ENCODE results near the gene ARL8A. TPM values are rescaled to one million over a fixed set of nuclear protein-coding genes. Genes with fewer than 3 reads are reported as not detected.

The ARL8A gene
- total and polyA plus RNA-seq, 2 experiments from 2014 or later: 32.5 to 33.9 TPM

DNA sequence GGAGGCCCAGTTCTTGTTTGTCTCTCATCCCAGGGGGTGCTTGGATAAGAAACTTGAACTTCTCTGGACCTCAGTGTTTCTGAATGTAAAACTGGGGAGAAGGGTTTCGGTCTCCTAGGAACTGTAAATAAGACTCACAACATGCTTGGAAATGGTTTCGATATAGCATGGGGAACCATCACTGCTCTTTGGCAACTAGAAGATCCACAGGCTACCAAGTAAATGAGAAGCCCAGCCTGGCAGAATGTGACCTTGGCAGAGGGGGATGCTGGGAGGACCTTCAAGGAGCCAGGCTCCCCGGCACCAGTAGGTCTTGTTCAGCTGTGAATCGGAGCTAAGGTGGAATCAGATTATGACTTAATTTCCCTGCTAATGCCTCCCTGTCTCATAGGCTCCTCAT lies 3.7 kb downstream of the ARL8A start:
- Histone ChIP-seq H3K4me3 (no peak overlapping the region), H3K9ac (no peak overlapping the region), H4K20me1 (ENCODE audit: insufficient read depth) (peaks cover 10% of the 10 kb centered on the region), H3F3A (ENCODE audit: insufficient read depth) (no peaks in the 10 kb centered on the region; the same call in 1 of the 2 replicates), H3K27ac (no peak overlapping the region), H3K36me3 (ENCODE audit: low read depth) (no peaks in the 10 kb centered on the region), H3K79me2 (ENCODE audit: insufficient read depth) (peaks cover 70% of the 10 kb centered on the region), H3K9me3 (ENCODE audit: low read depth) (no peaks in the 10 kb centered on the region), H3K4me2 (ENCODE audit: unreplicated experiment) (no peak overlapping the region), H3K4me1 (ENCODE audit: insufficient read depth) (peaks cover 6% of the 10 kb centered on the region; the same call in 1 of the 2 replicates), H2AFZ (no peak overlapping the region), H3K9me2 (ENCODE audit: insufficient read depth) (no peaks in the 10 kb centered on the region), H3K27me3 (replicated peaks; ENCODE audit: insufficient read depth) (no peaks in the 10 kb centered on the region)
- in situ Hi-C loops (cut with MboI): no loop called here
- no peak for DNase-seq
- WGBS, 2 experiments (ENCODE audit: low coverage in 1 of 2, low lambda C conversion rate in 2 of 2, missing lambda C conversion rate in 2 of 2): 72 to 74% methylated on average over 4 of the region's 4 CpGs
- TF ChIP-seq EZH2phosphoT487 (IDR thresholded peaks at IDR 0.05; ENCODE audit: insufficient read depth, low read depth): no peak
- TF ChIP-seq EZH2 (IDR thresholded peaks at IDR 0.05; ENCODE audit: insufficient read depth, poor library complexity, severe bottlenecking): no peak

DNA sequence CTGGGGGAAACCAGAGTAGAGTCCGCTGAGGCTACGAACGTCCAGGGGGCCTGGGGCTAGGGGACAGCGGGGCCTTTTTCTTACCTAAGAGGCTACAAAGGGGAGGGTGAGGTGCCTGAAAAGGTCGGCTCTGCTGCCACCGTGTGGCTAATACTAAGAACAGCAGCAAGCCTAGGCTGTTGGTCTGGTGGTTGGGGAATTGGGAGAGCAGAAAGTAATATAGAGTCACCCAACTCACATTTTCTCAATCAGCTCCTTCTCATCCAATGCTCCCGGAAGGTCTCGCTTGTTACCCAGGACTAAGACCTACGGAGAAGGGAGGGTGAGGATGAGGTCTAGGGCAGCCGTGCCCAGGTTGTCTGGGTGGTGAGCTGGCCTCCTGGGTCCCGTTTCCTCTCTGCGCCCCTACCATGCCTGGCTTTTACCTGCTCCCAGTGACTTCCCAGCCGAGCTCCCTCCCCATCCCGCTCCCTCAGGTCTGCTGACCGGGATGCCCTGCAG lies 9.3 kb downstream of the ARL8A start:
- Histone ChIP-seq H3K27me3 (replicated peaks; ENCODE audit: insufficient read depth) (no peaks in the 10 kb centered on the region), H3K4me3 (no peak overlapping the region), H3K79me2 (ENCODE audit: insufficient read depth) (peaks cover 22% of the 10 kb centered on the region), H3K4me1 (ENCODE audit: insufficient read depth) (no peaks in the 10 kb centered on the region), H3K4me2 (ENCODE audit: unreplicated experiment) (no peak overlapping the region), H3F3A (ENCODE audit: insufficient read depth) (no peaks in the 10 kb centered on the region; the same call in 1 of the 2 replicates), H3K27ac (no peak overlapping the region), H3K9ac (no peak overlapping the region), H4K20me1 (ENCODE audit: insufficient read depth) (no peaks in the 10 kb centered on the region; the same call in 1 of the 2 replicates), H2AFZ (no peak overlapping the region), H3K9me2 (ENCODE audit: insufficient read depth) (no peaks in the 10 kb centered on the region), H3K9me3 (ENCODE audit: low read depth) (no peaks in the 10 kb centered on the region), H3K36me3 (ENCODE audit: low read depth) (peaks cover 4% of the 10 kb centered on the region; the same call in 1 of the 2 replicates)
- whole genome bisulfite sequencing, 2 experiments (ENCODE audit: low coverage in 1 of 2, low lambda C conversion rate in 2 of 2, missing lambda C conversion rate in 2 of 2): 37% methylated on average over 15 of the region's 15 CpGs
- no peak for TF ChIP-seq EZH2 (IDR thresholded peaks at IDR 0.05; ENCODE audit: insufficient read depth, poor library complexity, severe bottlenecking)
- TF ChIP-seq EZH2phosphoT487 (IDR thresholded peaks at IDR 0.05; ENCODE audit: insufficient read depth, low read depth): no peak
- peak; percentile 78 for DNase-seq
- in situ Hi-C loops (cut with MboI): no loop called here

DNA sequence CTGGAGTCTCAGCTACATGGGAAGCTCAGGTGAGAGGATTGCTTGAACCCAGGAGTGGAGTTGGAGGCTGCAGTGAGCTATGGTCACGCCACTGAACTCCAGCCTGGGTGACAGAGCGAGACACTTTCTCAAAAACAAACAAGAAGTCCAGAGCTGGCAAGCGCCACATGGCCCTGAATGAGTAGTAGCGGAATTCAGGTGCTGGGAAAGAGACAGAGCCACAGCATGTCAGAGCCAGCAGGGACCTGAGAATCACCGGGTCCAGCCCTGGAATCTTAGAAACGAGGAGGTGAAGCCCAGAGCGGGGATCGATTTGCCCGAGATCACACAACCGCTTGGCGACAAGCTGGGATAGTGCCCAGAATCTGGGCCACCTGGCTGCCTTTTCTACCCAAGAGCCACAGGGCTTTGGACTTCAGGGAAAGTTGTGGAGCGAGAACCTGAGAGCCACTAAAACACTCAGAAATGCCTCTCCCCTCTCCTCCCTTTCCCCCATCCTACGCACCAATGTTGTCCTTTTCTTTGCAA lies 9.8 kb downstream of the ARL8A start:
- DNase-seq: no peak
- Histone ChIP-seq H3K4me3 (no peak overlapping the region), H2AFZ (no peak overlapping the region), H3K4me2 (ENCODE audit: unreplicated experiment) (no peak overlapping the region), H3F3A (ENCODE audit: insufficient read depth) (no peaks in the 10 kb centered on the region; the same call in 1 of the 2 replicates), H3K27me3 (replicated peaks; ENCODE audit: insufficient read depth) (no peaks in the 10 kb centered on the region), H3K9me2 (ENCODE audit: insufficient read depth) (no peaks in the 10 kb centered on the region), H3K9me3 (ENCODE audit: low read depth) (no peaks in the 10 kb centered on the region), H3K9ac (no peak overlapping the region), H3K36me3 (ENCODE audit: low read depth) (peaks cover 4% of the 10 kb centered on the region; the same call in 1 of the 2 replicates), H3K4me1 (ENCODE audit: insufficient read depth) (no peaks in the 10 kb centered on the region), H3K27ac (no peak overlapping the region), H4K20me1 (ENCODE audit: insufficient read depth) (no peaks in the 10 kb centered on the region; the same call in 1 of the 2 replicates), H3K79me2 (ENCODE audit: insufficient read depth) (peaks cover 16% of the 10 kb centered on the region)
- 77 to 81% methylated on average over 13 of the region's 13 CpGs for WGBS, 2 experiments (ENCODE audit: low coverage in 1 of 2, low lambda C conversion rate in 2 of 2, missing lambda C conversion rate in 2 of 2)
- TF ChIP-seq EZH2 (IDR thresholded peaks at IDR 0.05; ENCODE audit: insufficient read depth, poor library complexity, severe bottlenecking) (no peak), EZH2phosphoT487 (IDR thresholded peaks at IDR 0.05; ENCODE audit: insufficient read depth, low read depth) (no peak)
- in situ Hi-C loops (cut with MboI): no loop called here

GRCh38 chr1:202133989-202134388 lies 10.5 kb downstream of the ARL8A start:
- Histone ChIP-seq H2AFZ (no peak overlapping the region), H4K20me1 (ENCODE audit: insufficient read depth) (no peaks in the 10 kb centered on the region; the same call in 1 of the 2 replicates), H3K9me2 (ENCODE audit: insufficient read depth) (no peaks in the 10 kb centered on the region), H3K4me2 (ENCODE audit: unreplicated experiment) (no peak overlapping the region), H3K79me2 (ENCODE audit: insufficient read depth) (peaks cover 10% of the 10 kb centered on the region), H3K9ac (no peak overlapping the region), H3K36me3 (ENCODE audit: low read depth) (peaks cover 4% of the 10 kb centered on the region; the same call in 1 of the 2 replicates), H3K27ac (no peak overlapping the region), H3K27me3 (replicated peaks; ENCODE audit: insufficient read depth) (no peaks in the 10 kb centered on the region), H3K4me3 (no peak overlapping the region), H3F3A (ENCODE audit: insufficient read depth) (no peaks in the 10 kb centered on the region; the same call in 1 of the 2 replicates), H3K9me3 (ENCODE audit: low read depth) (no peaks in the 10 kb centered on the region), H3K4me1 (ENCODE audit: insufficient read depth) (no peaks in the 10 kb centered on the region)
- no peak for DNase-seq
- 93 to 97% methylated on average over 5 of the region's 5 CpGs for whole genome bisulfite sequencing, 2 experiments (ENCODE audit: low coverage in 1 of 2, low lambda C conversion rate in 2 of 2, missing lambda C conversion rate in 2 of 2)
- in situ Hi-C loops (cut with MboI): no loop called here
- TF ChIP-seq EZH2 (IDR thresholded peaks at IDR 0.05; ENCODE audit: insufficient read depth, poor library complexity, severe bottlenecking) (no peak), EZH2phosphoT487 (IDR thresholded peaks at IDR 0.05; ENCODE audit: insufficient read depth, low read depth) (no peak)
